SK-N-MC (cell line): Measurements from ENCODE around the gene LRP10.

Source experiments
- EZH2 ChIP-seq: fragments of 200-600 bp; sonication (generic); IDR thresholded peaks from one replicate; pipeline ENCODE4 v1.6.1; 2017; ENCODE audit warnings: antibody characterized with exemption
- FOXP2 ChIP-seq: optimal IDR thresholded peaks from 2 replicates; pipeline ENCODE3; 2011; ENCODE audit warnings: mild to moderate bottlenecking, moderate library complexity; ENCODE audit not compliant: insufficient read depth; ENCODE audit errors: extremely low read length, control extremely low read depth
- POLR2AphosphoS5 ChIP-seq: IDR thresholded peaks from 2 replicates; pipeline ENCODE4 v1.6.1; 2012; ENCODE audit warnings: mild to moderate bottlenecking, low read depth, low read length, borderline replicate concordance

GRCh38 chr14:22872033-22872832 is 693 bp downstream of the LRP10 start:
- TF ChIP-seq EZH2 (no peak), POLR2AphosphoS5 (no peak), FOXP2 (no peak)
